GM12891 (cell line): ENCODE results near the gene DCDC2B.
"Not testable (repeated sequence)": the region's sequence is repeated elsewhere in the genome, so short reads cannot be mapped to it uniquely, and the experiment has no call there.

Source experiments
- DNase-seq: peaks from one replicate; pipeline ENCODE4 v3.0.0; 2011; ENCODE audit warnings: low spot score; ENCODE audit not compliant: insufficient read length
- FAIRE-seq: peaks from 2 replicates; lab custom pipeline; 2011; peaks lifted over from hg19 to GRCh38; lab: Jason Lieb, UNC
- PAX5 ChIP-seq: IDR thresholded peaks from 2 replicates; pipeline ENCODE4 v1.6.1; 2011; ENCODE audit warnings: low read length, moderate library complexity, mild to moderate bottlenecking; ENCODE audit not compliant: insufficient read depth, severe bottlenecking
- POLR2A ChIP-seq: IDR thresholded peaks from 2 replicates; pipeline ENCODE4 v1.6.1; 2011; ENCODE audit warnings: low read depth, low read length, control low read depth
- POLR2AphosphoS5 ChIP-seq: IDR thresholded peaks from 2 replicates; pipeline ENCODE4 v1.6.1; 2011; ENCODE audit warnings: low read depth, low read length, control low read depth
- POU2F2 ChIP-seq: IDR thresholded peaks from 2 replicates; pipeline ENCODE4 v1.6.1; 2011; ENCODE audit warnings: low read depth, mild to moderate bottlenecking, control low read depth, low read length, moderate library complexity
- SPI1 ChIP-seq: IDR thresholded peaks from 2 replicates; pipeline ENCODE4 v1.6.1; 2011; ENCODE audit warnings: low read depth, low read length, control low read depth
- TAF1 ChIP-seq: IDR thresholded peaks from 2 replicates; pipeline ENCODE4 v1.6.1; 2011; ENCODE audit warnings: low read depth, low read length, control low read depth

The DCDC2B gene

DNA sequence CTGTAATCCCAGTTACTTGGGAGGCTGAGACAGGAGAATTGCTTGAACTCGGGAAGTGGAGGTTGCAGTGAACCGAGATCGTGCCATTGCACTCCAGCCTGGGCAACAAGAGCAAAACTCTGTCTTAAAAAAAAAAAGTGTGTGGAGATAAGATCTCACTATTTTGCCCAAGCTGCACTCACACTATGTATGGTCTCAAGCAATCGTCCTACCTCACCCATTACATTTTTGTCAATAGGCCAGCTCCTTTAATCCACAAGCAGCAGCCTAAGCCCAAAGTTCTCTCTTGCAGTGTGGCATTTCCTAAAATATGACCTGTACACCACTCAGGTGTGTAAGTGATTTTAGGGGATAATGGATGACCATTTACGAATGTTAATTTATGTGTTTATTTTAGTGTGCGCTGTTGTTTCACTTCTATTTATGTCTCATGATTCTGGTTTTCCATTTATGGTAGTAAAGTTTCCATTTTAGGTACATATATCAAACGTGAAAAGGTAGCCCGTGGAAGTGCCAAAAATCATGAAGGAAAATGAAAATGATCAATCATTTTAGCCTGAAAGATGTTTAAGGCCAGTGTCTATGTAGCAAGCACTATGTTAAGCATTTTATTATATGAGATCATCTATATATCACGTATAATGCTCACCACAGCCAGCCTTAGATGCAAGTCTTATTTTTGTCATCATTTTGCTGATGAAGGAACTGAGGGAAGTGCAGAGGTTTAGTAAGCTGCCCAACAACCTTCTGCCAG is 47.8 kb downstream of the DCDC2B start:
- FAIRE-seq (peak; percentile 78), DNase-seq (no peak)
- TF ChIP-seq SPI1 = no peak
- no peak for TF ChIP-seq POLR2AphosphoS5
- no peak for TF ChIP-seq POU2F2
- no peak for TF ChIP-seq POLR2A
- no peak for TF ChIP-seq PAX5
- TF ChIP-seq TAF1 = no peak

DNA sequence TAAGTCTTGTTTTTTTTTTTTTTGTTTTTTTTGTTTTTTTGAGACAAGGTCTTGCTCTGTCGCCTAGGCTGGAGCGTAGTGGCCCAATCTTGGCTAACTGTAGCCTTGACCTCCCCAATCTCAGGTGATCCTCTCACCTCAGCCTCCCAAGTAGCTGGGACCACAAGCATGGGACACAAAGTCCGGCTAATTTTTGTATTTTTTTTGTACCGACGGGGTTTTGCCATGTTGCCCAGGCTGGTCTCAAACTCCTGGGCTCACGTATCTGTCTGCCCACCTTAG is 48.3 kb downstream of the DCDC2B start:
- FAIRE-seq (no peak), DNase-seq (no peak)
- TF ChIP-seq PAX5 = no peak
- no peak for TF ChIP-seq POLR2AphosphoS5

- DNase-seq, FAIRE-seq: not testable (repeated sequence)
Observed at GRCh38 chr1:32263236-32263593, 54.3 kb downstream of the DCDC2B start.

- no peak for DNase-seq
- TF ChIP-seq PAX5 (no peak), POLR2A (no peak)
- peak; percentile 78 for FAIRE-seq
Observed at GRCh38 chr1:32263744-32264143, 54.9 kb downstream of the DCDC2B start.
